Colon (tissue), 2 donors: ENCODE results near the gene GALNTL6.
"Not testable (repeated sequence)": the region's sequence is repeated elsewhere in the genome, so short reads cannot be mapped to it uniquely, and the experiment has no call there.

Experiments
- FAIRE-seq: peaks from 2 replicates; lab custom pipeline; 2012; peaks lifted over from hg19 to GRCh38; lab: Jason Lieb, UNC
- donor health status: control.
- donor health status: control.

GALNTL6 gene

DNA sequence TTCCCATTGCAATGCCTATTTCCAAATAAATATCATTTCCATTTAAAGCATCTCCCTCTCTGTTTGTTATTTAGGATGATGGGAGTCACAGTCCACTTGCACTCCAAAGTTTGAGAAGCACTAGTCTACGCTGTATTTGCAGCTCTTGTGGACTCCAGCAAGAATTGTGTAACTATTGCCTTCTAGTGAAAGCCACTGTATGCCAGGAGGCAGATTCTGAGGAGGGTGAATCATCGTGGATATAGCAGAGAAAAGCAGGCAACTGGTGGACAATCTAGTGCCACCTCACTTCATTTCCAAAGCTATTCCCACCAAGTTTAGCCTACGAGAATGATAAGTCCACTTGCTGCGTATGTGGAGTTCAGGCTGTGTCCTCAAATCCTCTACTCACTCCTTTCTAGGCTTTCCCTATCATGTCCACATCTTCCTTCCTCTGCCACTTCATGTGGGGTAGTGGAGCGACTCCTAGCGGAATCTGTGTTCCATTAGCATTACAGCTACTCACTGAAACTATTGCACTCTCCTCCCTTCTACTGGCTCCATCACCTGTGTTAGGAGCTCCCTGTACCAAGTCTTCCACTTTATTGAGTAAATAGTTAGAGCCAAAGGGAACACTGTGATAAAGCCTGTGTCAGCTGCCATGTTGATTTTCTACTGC lies 853.6 kb downstream of the GALNTL6 start:
- FAIRE-seq = no peak

DNA sequence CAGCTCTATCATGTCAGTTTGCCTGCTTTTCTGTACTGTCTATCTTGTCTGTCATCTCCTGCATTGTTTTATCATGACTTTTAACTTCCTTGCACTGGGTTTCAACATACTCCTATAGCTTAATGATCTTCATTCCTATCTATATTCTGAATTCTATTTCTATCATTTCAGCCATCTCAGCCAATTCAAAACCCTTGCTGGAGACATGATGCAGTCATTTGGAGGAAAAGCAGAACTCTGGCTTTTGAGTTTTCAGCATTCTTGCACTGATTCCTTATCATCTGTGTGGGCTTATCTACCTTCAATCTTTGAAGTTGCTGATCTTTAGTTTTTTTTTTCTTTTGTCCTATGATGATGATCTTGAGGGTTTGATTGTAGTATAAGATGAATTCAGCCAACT lies 861.6 kb downstream of the GALNTL6 start:
- no peak for FAIRE-seq

DNA sequence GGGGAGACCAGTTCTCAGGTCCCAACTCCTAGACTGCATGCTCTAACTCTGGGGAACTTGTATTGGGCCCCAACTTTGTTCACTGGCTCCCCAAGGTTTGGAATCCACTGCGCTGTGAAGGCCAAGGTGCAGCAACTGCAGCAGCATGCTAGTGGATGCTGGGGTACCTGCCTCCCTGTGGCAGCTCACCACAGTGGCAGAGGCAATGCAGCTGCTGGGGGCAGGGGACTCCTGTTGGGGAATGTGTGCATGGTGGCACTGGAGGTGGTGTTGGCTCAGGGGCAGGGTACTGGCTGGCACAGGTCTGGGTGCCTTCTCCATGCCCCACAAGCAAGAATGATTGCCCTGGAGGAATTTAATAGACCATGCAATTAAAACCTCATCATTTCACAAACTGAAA lies 862.0 kb downstream of the GALNTL6 start:
- no peak for FAIRE-seq

DNA sequence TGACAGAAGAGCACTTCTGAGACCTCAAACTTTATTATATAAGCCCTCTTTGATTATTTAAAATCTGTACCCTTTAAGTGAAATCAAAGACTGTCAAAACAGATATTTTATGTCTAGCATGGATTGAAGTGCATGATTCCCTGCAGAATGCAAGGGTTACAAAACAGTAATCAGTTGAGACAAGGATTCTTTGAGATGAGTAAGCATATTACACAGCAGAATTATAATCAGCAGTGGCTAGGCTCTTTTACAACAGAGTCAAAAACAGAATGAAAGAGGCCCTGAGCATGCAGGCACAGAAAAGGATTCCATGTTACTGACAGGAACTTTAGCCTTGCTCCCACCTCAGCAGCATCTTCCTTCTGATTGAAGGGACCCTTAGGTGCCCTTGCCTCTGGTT lies 867.5 kb downstream of the GALNTL6 start:
- no peak for FAIRE-seq

DNA sequence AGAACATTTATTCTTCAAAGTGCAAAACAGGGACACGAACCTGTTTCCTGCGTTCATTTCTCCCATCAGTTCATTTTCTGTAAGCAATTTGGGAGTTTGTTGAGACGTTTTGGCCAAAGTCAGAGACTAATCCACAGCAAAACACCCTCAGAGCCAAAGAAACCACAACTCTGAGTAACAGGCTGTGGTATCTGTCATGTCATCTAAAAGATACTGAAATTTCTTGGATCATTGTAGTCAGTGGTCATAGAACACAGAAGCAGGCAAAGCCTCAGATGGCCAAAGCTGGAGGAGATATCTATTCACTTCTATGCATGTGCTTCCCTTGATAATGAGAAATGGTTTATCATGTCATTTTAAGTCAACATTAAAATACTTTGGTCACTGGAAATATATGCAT lies 869.8 kb downstream of the GALNTL6 start:
- no peak for FAIRE-seq

DNA sequence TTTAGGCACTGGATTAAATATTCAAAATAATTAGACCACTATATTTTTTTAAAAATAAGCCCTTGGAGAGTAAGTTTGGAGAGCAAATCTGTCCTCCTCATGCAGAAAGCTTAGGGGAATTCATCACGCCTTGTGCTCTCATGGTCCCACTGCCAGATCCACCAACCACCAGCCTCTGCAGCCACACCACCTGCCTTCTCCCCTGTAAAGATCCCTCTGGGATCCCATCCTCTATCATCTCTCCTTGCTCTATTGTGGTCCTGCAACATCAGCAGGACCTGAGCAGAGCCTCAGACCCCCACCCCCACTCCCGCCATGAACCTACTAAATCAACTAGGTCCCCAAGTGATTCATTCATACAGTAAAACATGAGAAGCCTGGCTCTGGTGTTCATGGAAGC lies 872.8 kb downstream of the GALNTL6 start:
- no peak for FAIRE-seq

DNA sequence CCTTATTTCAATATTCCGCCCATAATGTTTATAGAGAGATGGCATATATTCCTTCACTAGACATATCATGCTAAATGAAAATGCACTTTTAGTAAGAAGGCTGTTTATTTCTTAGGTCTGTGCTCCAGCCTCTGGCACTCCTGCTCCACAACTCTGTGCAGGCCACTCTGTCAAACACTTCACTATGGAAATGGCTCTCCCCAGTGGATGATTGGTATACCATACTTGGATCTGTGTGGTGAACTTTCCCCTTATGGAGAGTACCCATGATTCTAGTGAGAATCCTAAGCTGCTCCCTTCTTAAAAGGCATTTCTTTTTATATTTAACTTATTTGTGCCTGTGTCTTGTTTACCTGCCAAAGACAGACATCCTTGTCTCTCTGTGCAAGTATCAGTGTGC lies 875.3 kb downstream of the GALNTL6 start:
- no peak for FAIRE-seq

DNA sequence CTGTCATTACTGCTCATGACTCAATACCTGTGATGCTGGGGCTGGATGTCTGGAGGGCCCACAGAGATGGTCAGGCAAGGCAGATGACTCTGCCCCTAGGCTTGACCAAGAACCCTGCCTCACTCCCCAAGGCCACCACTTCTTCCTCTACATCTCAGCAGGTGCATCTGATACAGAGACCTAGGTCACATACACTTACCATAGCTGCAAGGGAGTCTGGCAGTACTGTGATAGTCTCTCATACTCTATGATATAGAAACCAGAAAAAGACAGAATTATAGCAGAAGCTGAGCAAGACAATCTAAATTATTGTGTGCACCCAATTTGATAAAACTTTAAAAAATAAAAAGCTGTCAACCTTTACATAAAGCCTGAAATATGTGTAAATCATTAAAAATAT lies 878.3 kb downstream of the GALNTL6 start:
- no peak for FAIRE-seq

DNA sequence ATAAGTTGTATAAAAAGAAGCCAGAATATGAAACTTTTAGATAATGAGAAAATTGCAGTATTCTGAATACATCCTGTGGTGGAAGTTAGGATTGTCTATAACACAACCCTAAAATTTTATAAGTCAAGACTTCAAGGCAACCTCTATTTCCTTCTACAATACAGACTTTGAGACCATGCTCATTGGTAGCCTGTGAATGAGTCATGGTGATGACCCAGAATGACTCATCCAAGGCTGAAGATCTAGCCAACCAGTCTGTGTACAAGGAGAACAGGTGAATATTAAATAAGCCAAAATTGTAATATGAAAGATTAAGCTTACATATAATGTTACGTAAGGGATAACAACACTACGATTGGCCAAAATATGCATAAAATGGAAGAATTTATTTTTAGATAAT lies 879.5 kb downstream of the GALNTL6 start:
- no peak for FAIRE-seq

DNA sequence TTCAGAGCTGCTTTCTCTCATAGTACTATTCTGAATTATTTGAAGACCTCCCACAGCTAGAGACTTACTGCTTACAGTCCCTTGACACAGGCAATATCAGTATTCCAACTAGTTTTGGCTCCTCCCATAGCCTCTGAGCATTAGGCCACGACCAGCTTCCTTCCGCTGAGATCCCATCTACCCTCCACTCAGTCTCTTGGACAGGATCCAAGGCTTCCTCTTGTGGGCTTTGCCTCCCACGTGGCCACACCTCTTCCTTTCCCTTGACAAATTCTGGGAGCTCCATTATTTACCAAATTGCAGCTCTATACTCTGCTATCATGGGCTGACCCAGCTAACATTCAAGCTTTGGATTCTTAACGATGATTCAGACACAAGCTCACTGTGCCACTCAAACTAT lies 885.1 kb downstream of the GALNTL6 start:
- no peak for FAIRE-seq

DNA sequence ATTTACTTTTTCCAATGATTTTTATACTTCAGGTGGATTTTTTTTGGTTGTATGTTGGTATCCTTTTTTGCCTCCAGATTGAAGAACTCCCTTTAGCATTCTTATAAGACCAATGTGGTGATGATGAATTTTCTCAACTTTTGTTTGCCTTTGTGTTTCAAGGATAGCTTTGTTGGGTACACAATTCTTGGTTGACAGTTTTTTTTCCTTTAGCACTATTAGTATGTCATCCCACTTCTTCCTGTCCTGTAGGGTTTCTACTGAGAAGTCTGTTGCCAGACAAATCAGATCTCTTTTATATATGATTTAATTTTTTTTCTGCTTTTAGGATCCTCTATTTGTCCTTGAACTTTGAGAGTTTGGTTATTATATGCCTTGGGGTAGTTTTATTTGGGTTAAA lies 892.4 kb downstream of the GALNTL6 start:
- no peak for FAIRE-seq

DNA sequence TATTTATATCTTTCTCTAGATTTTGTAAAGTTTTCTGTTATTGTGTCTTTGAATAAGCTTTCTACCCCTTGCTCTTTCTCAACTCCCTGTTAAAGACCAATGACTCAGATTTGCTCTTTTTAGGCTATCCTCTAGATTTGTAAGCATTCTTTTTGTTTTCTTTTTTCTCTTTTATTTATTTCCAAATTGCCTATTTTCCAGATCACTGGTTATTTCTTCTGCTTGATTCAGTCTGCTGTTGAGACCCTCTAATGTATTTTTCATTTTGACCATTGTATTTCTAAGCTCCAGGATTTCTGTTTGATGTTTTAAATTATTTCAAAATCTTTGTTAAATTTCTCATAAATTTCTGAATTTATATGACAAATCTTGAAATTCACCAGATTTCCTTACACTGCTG lies 892.8 kb downstream of the GALNTL6 start:
- FAIRE-seq = no peak

DNA sequence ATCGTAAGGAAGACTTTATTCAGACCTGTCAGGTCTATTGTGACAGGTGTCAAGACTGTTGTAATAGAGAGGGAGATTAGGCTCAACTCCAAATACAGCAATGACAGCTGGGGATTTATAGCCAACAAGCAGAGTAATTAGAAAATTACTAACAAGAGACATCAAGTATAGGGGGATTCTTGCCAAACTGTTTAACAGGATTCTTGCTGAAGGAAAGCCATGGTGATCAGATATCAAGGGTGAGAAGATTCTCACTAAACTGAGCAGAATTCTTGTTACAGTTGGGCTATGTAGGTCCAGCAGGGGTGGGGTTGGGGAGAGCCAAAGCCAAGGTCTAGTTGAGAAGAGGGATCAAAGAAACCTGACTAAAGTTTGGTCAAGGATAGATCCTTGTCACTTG lies 894.4 kb downstream of the GALNTL6 start:
- no peak for FAIRE-seq

DNA sequence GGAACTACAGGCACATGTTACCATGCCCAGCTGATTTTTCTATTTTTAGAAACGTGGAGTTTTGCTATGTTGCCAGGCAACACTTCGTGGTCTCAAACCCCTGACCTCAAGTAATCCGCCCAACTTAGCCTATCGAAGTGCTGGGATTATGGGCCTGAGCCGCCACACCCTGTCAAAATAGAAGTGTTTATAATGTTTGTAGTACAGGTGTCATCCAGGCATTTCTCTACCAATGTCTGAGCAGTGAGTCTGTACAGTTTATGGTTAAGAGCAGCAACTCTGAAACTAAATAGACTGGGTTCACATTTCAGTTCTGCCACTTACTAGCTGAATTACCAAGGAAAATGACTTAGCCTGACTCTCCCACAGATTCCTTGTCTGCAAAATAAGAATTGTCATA lies 895.0 kb downstream of the GALNTL6 start:
- no peak for FAIRE-seq

DNA sequence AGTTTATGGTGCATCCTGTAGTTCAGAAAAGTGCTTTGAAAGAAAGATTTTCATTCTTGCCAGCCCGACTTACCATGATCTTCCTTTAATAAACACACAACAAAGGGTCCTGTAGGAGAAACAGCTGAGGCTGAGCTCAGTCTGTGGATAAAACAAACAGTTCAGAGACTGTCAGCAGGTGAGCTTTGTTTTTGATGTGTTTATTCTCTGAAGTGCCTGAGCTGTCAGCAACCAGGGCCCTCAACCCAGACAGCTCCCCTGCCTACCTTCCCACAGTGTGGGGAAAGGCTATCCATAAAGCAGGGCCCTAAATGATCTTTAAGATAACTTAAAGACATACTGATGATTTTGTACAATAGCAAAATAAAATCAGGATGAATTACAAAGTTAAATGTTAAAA lies 896.2 kb downstream of the GALNTL6 start:
- no peak for FAIRE-seq

DNA sequence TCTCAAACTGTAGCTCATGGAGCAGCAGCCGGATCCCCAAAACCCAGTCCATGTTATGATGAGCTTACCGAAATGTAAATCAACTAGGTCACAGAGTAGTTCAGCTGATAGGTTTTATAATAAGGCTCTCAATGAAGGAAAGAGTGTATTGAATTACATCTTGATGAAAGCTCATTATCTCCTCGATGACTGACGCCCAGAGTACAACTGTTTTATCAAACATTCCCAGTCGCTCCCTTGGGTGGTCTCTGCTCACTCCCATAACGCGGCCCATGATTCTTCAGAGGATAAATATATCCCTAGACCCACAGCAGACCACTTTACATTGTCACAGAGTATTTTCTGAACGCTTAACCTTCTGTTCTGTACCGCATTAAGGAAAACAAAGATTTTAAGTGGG lies 903.1 kb downstream of the GALNTL6 start:
- FAIRE-seq = no peak

DNA sequence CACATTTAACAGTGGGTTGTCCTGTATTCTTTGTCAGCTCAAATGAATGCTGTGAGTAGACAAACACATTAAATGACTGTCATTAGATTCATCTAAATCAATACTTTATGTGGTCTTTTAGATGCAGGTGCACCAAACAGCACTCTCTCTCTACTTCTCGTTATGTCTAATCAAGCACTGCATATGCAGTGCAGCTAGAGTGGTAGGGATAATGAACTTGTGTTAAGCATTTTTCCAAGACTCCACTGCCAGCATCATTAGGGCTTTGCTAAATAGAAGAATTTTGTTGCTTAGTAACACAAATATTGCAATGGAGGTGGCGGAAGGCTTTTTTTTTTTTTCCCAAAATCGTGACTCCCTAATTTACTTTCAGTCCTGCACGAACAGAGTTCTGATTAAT lies 908.5 kb downstream of the GALNTL6 start:
- FAIRE-seq = no peak

DNA sequence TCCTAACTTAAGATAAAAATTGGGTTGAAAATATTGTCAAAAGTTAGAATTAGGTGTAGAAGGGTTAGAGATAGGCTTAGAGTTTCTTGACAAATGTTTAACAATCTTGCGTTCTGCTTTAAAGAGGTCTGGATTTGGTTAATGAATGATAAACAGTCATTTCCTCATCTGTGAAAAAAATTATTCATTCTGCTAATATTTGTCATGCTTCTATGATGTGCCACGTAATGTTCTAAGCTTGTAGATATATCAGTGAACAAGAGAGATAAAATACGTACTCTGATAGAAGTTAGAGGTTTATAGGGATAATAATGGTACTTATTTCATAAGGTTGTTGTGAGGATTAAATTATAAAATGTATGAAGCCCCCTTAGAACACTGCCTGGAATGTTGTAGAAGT lies 912.4 kb downstream of the GALNTL6 start:
- FAIRE-seq = no peak

DNA sequence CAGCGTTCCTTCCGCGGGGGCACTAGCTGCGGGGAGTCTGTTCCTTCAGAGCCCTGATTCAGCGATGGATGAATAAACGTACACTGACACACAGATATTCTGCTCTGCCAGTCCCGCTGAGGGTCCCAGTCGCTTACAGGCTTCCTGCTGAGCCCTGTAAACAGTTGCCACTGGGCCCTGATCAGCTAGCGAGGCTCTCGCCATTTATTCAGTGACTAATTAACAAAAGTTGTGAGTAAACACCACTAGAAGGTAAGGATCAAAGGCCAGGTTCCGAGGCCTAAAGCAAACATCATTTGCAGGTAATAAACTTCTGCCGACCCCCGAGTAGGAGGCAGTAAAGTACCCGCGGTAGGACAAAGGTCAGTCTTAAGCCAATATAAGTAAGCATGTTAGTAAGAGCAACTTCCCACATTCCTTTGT lies 912.8 kb downstream of the GALNTL6 start:
- FAIRE-seq = no peak

DNA sequence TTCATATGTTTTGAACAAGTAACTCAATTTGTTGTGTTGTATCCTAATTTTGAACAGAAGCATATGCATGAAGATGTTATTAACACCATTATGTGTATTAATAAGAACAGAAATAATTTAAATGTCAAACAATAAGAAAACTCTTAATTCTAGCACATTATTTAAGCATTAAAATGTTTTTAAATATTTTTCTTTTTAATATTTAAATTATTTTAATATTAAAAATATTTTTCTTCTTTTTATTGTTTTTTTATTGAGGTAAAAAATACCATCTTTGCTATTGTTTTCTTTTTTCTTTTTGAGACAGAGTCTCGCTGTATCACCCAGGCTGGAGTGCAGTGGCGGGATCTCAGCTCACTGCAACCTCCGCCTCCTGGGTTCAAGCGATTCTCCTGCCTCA lies 914.4 kb downstream of the GALNTL6 start:
- no peak for FAIRE-seq

DNA sequence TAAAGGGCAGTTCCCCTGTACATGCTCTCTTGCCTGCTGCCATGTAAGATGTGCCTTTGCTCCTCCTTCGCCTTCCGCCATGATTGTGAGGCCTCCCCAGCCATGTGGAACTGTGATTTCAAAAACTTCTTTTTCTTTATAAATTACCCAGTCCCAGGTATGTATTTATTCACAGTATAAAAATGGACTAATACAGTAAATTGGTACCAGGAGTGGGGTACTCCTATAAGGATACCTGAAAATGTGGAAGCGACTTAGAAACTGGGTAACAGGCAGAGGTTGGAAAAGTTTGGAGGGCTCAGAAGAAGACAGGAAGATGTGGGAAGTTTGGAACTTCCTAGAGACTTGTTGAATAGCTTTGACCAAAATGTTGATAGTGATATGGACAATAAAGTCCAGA lies 920.4 kb downstream of the GALNTL6 start:
- not testable (repeated sequence) for FAIRE-seq

DNA sequence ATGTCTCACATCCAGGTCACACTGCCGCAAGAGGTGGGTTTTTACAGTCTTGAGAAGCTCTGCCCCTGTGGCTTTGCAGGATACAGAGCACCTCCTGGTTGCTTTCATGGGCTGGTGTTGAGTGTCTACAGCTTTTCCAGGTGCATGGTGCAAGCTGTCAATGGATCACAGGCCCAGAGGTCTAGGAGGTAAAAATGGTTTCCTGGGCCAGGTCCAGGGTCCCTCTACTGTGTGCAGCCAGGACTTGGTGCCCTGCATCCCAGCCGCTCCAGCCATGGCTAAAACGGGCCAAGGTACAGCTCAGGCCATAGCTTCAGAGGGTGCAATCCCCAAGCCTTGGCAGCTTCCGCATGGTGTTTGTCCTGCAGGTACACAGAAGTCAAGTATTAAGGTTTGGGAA lies 921.4 kb downstream of the GALNTL6 start:
- no peak for FAIRE-seq

DNA sequence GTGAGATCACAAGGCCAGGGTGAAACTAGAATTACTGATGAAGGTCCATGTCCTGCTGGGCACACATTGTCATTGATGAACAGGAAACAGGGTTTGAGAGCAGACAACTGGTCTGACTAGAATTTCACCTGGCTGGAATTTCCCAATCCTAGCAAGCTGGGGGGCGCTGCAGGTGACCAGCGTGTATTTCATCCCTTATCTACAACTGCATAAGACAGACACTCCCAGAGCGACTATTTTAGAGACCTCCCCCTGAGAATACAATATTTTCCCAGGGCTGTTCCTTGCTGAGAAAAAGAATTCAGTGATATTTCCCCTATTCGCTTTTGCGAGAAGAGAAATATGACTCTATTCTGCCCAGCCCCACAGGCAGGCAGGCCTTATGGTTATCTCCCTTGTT lies 922.8 kb downstream of the GALNTL6 start:
- no peak for FAIRE-seq

DNA sequence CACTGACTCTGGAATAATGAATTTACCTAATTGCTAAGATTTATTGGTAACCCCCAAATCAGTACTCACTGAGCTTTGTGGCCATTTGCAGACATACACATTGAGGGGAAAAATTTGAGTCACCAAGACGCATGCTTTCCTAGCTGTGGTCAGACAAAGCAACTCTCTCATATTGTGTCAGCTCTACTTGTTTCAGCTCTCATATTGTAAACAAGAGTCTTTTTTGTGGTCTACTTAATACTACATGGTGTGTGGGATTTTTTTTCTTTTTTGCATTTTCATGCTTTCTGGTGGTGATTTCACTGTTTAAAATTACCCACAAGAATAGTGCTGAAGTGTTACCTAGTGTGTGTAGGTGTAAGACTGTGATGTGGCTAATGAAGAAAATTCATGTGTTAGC lies 927.2 kb downstream of the GALNTL6 start:
- FAIRE-seq = no peak

DNA sequence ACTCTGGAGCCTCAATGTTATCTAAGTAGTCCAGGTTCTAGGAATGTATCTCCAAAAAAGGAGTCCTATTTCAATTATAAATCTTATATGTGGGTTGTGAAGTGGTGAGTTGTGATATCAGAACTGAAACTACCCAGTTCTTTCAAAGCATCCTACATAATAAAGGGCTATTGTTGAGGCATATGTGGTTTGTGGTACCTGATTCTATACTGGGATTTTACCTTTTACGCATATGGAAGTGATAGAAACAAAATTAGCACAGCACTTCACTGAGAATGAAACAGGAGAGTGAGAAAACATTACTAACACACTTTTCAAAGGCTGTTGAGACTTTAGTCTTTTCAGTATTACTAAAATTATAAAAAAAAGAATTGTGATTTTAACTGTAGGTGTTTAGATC lies 937.7 kb downstream of the GALNTL6 start:
- FAIRE-seq = no peak
